HG02763 (cell line): ENCODE measurements around the gene LBP.
"Not testable (repeated sequence)": the region's sequence is repeated elsewhere in the genome, so short reads cannot be mapped to it uniquely, and the experiment has no call there.

Experiments
- ATAC-seq: cut with Tn5 transposase; IDR thresholded peaks from one replicate; pipeline ENCODE4 v1.9.1; 2021; ENCODE audit warnings: mild to moderate bottlenecking, moderate library complexity; ENCODE audit not compliant: unreplicated experiment

The LBP gene

DNA sequence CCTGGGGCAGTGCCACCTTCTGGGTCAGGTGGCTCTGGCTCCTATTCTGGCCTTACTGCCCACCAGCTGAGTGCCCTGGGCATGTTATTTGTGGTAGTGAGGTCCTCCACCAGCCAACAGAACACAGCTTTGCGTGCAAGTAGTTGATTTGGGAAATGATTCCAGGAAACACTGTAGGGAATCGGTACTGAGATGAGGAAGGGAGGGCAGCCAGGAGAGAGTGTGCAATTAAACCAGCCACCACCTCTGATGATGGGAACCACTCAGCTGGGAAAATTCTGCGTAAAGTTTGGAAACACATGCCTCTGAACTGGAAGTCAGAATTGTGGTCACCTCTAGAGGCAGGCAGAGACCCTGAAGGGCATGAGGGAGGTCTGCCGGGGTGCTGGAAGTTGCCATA, 459 bp downstream of the LBP start:
- no peak for ATAC-seq

DNA sequence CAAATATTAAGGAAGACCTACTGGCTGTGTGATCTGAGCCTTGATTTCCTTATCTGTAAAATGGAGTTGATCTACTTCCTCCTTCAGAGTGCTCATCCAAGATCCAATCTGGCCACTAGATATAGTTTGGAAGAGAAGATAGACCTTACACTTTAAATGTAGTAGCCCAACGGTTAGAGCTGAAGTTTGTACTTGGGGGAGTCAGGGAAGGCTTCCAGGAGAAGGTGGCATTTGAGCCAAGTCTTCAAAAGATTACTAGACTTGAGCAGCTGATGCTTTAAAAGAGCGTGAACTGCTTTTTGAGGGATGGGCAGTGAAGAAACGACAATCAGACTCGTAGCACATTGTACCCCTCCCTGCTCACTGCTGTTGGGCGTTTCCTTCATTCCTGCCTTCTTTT, 3.6 kb downstream of the LBP start:
- ATAC-seq = no peak

DNA sequence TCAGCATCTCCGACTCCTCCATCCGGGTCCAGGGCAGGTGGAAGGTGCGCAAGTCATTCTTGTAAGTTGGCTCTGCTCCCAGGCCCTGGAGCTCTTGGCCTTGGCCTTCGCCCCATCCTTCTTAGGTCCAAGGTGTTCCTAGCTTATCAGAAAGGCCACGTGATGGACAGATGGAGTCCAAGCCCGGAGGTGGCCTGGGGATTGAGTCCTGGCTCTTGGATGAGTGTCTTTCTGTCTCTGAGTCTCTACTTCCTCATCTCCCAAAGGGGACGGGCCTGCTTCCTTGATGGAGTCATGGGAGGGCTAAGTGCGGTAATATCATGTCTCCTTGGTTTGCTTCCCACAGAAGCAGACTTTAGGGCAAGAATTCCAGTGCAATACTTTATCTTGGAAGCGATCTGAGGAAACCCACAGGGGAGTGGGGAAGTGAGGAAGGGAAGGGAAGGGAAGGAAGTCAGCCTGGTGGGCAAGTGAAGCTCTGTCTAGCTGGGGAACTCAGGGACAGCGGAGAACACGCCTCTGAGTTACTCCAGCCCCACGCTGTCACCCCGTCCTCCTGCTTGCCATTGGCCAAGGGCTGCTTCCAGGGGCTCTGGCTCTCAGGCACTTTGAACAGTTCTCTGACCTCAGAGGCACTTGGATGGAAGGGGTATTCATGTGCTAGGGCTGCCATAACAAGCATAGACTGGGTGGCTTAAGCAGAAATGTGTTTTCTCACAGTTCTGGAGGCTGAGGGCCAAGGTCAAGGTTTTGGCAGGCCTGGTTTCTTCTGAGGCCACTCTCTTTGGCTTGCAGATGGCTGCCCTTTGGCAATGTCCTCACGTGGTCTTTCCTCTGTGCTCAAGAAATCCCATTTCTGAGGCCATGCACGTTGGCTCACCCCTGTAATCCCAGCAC, 4.8 kb downstream of the LBP start:
- ATAC-seq = no peak

DNA sequence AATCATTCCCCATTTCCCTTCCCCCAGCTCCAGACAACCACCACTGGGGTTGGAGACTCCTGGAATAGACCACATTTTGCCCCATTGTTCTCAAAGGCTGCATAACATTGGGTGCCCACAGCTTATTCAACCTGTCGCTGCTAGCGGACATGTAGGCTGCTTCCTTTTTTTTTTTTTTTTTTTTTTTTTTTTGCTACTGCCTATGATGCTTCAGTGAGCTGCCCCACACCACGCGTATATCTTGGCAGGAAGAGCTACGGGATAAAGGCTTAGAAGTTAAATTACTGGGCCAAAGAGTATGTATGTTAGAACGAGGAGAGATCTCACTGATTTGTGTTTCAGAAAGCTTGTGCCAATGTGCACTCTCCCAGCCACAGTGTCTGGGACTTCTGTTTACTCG, 7.0 kb downstream of the LBP start:
- ATAC-seq = no peak

DNA sequence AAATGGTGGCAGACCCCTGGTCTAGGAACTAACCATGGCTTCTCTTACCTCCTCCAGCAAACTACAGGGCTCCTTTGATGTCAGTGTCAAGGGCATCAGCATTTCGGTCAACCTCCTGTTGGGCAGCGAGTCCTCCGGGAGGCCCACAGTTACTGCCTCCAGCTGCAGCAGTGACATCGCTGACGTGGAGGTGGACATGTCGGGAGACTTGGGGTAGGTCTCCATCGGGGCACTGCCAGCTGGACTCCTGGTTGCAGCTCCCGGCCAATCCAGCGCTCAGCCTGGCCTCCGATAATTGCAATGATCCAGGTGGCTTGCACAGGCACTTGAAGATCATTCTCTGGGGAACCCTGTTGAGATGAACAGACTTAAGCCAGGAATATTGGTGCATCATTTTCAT, 7.9 kb downstream of the LBP start:
- no peak for ATAC-seq

DNA sequence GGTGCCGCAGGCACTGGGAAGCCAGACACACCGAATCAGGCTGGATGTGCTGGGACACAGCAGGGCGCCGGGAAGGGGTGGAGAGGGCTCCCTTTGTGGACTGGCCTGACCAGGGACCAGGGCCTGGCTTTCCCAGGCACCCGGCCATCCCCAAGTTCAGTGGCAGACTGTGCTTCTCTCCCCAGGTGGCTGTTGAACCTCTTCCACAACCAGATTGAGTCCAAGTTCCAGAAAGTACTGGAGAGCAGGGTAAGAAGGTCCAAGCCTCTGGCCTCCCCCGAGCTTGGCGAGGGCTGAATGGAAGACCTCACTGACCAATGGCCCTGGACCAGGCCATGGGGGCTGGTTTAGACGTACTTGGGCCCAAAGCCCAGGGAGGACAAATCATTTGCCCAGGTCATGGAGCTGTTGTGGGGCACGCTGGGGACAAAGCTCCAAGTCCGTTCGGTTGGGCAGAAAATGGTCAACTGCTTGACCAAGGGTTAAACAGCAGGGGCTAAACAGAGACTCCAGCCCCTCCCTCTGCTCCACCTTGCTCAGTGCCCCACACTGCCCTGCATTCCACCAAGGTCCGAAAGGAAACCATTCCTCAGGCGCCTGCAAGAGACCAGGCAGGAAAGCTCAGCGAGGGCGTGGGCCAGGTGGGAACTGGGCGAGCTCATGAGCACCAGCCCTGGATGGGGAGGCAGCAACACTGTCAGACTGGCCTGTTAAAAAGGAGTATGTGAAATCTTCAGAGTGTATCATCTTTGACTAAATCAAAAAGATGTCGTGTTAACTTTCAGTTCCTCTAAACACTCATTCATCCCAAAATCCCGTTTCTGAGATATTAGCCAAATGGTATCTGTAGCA, 9.1 kb downstream of the LBP start:
- ATAC-seq = no peak

DNA sequence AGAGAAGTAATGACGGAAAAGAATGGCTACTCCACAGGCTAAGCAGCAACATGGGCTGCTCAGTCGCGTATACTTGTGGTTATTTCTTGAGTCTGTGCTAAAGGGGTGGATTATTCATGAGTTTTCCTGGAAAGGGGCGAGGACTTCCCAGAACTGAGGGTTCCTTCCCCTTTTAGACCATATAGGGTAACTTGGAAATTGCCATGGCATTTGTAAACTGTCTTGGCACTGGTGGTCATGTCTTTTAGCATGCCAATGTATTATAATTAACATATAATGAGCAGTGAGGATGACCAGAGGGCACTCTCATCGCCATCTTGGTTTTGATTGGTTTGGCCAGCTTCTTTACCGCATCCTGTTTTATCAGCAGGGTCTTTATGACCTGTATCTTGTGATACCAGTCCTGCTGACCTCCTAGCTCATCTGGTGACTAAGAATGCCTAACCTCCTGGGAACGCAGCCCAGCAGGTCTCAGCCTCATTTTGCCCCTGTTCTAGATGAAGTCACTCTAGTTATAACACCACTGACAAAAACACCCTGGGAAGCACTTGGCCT, 11.4 kb downstream of the LBP start:
- no peak for ATAC-seq

DNA sequence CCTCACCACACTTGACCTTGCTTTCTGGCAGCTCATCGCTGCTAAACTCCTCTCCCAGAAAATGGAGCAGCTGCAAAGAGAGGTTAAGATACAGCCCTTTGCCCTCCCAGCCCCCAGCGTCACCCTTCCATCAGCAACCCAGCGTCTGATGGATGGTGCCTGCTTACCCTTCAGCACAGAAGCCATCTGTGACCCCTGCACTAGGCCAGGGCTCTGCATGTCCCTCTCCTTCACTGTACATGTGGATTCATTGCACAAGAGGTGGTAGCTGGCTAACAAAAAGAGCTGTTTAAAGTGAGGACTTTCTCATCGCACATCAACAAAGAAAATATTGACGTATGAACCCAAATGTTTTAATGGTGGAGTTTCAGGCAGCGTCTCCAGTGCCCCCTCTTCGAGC, 12.3 kb downstream of the LBP start:
- ATAC-seq = no peak

DNA sequence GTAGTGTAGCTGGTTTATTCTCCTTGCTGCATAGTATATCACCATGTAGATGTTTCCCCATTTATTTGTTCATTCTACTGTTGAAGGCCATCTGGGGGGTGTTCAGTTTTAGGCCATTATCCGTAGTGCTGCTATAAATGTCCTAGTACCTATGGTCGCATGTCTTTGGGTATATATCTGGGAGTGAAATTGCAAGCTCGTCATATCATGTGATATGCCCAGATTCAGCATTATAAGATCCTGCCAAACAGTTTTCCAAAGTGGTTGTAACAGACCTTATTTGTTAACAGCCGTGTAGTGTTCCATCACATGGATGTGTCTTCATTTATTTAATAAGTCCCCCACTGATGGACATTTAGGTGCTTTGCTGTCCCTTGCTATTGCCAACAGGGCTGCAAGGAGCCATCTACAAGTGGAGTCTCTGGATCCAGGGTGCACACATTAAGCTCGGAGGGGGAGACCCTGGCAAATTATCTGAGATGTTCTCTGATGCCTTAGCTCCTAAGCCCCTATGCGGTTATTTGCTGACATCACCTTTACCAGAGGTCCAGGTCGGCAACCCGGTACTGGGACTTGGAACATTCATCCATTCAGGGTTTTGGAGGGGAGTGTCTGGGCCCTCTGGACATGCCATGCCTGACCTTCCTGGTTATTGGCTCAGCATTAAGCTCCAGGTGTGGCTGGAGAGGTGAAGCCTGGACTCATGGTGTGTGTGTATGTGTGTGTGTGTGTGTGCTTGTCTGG, 16.9 kb downstream of the LBP start:
- no peak for ATAC-seq

DNA sequence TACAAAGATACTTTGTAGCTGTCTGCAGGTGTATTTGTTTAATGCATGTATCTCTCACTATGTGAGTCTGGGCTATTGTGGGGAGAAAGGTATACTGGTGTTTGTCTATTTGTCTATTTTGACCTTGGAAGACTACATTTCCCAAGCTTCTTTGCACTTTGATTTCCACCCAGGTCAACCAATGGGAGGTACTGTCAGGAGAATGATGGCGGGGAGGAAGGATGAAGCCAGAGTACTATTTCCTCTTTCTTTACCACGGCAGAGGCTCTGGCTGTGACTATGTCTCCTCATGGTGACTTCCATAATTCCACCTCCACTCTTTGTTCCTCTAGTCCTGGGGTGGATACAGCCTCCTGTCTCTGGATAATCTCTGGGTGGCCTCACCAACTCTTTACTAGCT, 23.1 kb downstream of the LBP start:
- no peak for ATAC-seq

DNA sequence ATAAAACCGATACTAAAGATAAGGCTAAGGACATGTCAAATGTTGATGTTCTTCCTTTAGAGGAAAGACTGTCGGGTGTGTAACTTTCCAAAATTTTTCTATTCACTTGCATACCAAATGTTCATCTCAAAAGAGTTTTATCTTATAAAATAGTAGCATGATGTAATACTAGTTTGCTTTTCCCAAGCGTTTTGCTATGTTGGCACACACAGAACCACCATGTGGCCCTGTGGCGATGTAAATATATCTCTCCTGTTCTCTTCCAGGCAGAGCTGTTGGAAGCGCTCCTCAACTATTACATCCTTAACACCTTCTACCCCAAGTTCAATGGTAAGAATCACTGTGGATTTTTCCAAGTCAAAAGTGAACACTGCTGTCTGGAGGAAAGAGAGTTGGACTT, 26.5 kb downstream of the LBP start:
- ATAC-seq = no peak

DNA sequence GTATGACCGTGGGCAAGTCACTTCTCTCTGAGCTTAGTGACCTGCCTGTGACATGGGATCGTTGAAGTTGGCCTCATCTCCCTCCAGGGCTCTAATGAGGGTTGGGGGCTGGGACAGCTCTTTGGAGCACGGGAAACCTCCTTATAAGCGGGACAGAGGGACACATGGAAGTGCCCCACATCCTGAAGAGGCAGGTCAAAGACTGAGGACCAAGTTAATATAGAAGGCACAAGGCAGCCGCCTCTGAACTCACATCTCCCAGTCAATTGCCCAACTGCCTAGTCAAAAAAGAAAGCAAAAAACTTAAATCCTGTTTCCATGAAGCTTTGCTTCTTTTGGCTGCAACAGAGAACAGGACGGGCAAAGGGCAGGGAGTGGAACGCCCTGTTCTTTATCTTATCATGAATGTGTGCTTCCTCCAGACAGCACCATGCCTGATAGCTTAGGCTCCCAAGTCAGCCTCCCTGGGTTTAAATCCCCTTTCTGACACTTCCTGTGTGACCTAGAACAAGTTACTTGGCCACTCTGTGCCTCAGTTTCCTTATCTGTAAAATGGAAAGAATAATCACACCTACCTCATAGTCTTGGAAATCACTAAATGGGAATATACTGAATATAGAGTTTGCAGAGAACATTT, 27.1 kb downstream of the LBP start:
- no peak for ATAC-seq

DNA sequence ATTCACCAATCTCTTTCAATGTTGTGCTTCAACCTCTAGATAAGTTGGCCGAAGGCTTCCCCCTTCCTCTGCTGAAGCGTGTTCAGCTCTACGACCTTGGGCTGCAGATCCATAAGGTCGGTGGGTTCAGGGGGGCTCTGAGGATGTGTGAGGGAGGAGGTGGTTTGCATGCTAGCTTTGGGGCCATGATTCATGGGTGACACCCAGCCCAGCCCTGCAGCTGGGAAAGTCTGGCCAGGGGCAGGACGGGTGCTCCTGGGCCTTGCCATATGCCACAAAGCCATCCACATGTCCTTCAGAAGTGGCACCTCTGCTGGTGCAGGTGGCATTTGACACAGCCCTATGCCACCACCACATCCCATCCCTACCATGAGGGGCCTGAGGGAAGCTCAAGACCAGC, 27.6 kb downstream of the LBP start:
- no peak for ATAC-seq

DNA sequence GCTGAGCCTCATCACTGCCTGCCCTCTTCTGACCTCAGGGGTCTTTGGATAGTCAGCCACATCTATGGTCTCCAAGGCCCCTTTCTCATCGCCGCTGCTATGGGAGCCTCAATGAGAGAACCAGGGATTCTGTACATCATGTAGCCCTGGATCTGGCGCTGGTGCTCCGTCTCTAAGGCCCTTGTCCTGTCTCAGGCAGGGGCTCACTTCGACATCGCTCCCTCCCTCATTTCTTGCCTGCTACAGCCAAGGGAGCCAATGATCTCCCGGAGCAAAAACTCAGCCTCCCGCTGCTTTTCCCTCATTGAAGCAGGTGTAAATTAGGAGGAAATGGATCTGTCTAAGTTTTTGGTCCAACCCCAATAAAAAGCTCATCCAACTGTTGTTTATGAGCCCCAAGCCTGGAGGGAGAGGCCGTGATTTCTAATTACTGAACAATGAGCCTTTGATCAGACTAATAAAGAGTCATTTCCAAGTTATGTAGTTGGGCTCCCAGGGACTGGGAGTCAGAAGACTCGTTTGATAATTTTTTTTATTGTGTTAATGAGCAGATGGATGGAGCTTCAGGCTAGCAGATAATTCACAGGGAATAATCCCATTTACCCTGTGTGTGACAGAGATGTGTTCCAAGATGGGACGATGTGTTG, 30.9 kb downstream of the LBP start:
- no peak for ATAC-seq

DNA sequence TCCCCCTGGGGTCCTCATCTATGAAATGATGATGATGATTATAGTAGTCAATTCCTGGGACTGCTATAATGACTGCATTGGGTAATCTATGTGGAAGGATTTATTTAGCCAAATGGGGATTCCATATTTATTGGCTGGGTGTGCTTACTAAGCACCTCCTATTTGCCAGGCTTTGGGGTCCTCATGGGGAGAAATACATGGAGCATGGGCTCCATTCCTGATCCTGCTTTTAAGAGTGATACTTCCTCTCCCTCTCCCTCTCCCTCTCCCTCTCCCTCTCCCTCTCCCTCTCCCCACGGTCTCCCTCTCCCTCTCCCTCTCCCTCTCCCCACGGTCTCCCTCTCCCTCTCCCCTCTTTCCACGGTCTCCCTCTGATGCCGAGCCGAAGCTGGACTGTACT, 31.6 kb downstream of the LBP start:
- not testable (repeated sequence) for ATAC-seq

DNA sequence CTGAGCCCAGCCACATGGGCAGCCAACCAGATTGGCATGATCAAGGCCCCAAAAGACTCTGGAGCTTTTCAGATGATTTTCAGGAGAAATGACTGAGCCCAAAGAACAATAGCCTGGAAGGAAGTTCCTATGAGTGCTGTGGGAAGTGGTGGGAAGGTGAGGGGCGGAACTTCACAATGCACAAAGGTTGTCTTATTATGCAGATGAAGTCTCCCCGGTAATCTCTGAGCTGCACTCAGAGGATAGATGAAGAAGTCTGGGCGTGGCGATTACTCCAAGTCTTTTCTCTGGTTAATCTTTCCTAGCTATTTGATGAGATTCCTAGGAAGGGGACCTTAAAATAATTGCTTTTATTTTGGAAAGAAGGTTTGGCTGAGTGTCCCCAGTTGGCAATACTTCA, 36.9 kb downstream of the LBP start:
- ATAC-seq = no peak

DNA sequence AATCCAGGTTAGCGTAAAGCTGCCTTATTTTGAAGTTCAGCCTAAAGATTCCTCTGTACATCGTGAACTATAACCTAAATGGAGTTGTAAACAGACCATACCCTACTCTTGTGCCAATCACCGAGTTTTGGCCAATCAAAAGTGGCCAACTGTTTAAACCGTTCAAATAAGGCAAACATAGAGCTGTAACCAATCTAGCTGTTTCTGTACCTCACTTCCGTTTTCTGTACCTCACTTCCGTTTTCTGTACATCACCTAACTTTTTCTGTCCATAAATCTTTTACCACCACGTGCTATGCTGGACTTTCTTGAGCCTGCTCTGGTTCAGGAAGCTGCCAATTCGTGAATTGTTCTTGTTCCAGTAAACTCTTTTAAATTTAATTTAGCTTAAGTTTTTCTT, 39.7 kb downstream of the LBP start:
- ATAC-seq = no peak

DNA sequence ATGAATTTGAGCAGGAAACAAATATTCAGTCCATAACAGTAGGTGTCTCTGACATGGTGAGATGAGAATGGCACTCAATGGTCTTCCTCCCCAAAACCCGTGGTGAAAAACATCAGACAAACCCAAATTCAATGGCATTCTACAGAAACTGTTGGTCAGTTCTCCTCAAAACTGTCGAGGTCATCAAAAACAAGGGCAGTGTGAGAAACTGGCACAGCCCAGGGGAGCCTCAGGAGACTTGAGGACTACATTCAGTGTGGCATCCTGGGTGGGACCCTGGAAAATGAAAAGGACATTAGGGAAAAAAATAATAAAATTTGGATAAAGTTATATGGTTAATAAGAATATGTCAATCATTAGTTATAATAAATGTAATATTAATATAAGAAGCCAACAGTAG, 40.6 kb downstream of the LBP start:
- ATAC-seq = no peak

DNA sequence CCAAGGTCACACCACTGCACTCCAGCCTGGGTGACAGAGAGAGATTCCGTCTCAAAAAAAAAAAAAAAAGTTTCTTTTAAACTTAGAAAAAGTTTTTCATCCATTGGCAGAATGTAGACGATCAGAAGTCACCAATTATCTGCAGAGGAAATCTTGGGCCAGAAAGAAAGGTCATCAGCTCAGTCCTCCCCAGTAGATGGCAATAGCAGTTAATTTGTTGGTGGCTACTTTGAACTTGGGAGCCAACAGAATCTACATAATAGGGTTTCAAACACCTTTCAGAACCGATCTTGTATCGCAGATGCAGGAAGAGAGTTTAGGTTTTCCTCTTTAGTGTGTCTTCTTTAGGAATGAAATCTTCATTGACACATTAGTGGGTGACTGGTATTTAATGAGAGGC, 41.7 kb downstream of the LBP start:
- ATAC-seq = no peak

DNA sequence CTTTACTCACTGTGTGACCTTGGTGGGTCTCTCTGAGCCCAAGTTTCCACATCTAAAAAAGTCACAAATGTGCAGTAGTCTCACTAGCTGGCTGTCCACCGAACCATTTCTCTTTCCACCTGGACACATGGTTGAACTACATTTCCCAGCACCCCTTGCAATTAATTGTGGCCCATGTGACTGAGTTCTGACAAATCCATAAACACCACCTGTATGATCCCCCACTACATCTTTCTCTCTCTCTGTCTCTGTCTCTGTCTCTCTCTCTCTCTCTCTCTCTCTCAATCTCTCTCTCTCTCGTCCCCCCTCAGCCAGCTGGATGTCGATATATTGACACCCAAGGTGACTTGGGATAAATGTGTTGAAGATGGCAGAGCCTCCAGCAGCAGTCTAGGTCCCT, 46.1 kb downstream of the LBP start:
- ATAC-seq = no peak
